ENCODE results near the gene SLC16A5.

SLC16A5 gene

DNA sequence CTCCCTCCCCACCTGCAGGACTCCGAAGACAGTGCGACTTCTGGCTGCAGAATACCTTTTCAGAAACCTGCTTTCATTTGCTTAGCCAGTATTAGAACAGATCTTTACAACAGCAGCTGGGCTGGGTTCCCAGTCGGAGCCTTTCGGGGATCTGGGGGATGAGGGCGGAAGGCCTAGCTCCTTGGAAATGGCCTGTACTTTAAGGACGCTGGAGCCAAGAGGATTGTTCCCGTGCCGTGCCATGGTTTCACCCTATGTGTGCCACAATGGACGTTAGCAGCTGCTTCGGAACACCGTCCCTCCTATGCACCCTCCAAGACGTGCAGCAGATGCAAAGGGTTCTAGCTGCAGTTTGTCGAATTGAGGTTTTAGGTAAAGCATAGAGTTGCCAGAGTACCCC, 24.6 kb upstream of the SLC16A5 start:
- no peak for TF ChIP-seq BHLHE40 (IDR thresholded peaks at IDR 0.05; ENCODE audit: borderline replicate concordance)
- TF ChIP-seq FOXA1 (IDR thresholded peaks at IDR 0.05): no peak
- no peak for TF ChIP-seq L3MBTL2 (conservative IDR thresholded peaks at IDR 0.05)
- no peak for TF ChIP-seq SP1 (IDR thresholded peaks at IDR 0.05)
- TF ChIP-seq TARDBP (IDR thresholded peaks at IDR 0.05): no peak
- no peak for TF ChIP-seq FOXM1 (IDR thresholded peaks at IDR 0.05; ENCODE audit: borderline replicate concordance)
- TF ChIP-seq CTBP1 (IDR thresholded peaks at IDR 0.05; ENCODE audit: borderline replicate concordance): no peak
- no peak for TF ChIP-seq ELF4 (IDR thresholded peaks at IDR 0.05)
- no peak for TF ChIP-seq NFRKB (IDR thresholded peaks at IDR 0.05)
- TF ChIP-seq HDGF (IDR thresholded peaks at IDR 0.05; ENCODE audit: borderline replicate concordance): no peak
- no peak for TF ChIP-seq LEF1 (IDR thresholded peaks at IDR 0.05; ENCODE audit: borderline replicate concordance)
- TF ChIP-seq, protein P1, sequence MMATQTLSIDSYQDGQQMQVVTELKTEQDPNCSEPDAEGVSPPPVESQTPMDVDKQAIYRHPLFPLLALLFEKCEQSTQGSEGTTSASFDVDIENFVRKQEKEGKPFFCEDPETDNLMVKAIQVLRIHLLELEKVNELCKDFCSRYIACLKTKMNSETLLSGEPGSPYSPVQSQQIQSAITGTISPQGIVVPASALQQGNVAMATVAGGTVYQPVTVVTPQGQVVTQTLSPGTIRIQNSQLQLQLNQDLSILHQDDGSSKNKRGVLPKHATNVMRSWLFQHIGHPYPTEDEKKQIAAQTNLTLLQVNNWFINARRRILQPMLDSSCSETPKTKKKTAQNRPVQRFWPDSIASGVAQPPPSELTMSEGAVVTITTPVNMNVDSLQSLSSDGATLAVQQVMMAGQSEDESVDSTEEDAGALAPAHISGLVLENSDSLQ (IDR thresholded peaks at IDR 0.05): no peak
- TF ChIP-seq SUZ12 (IDR thresholded peaks at IDR 0.05): no peak
- no peak for TF ChIP-seq ZNF384 (IDR thresholded peaks at IDR 0.05)
- no peak for TF ChIP-seq ARNT (IDR thresholded peaks at IDR 0.05)
- no peak for TF ChIP-seq FOXK2 (IDR thresholded peaks at IDR 0.05)
- CTCF ChIA-PET: interaction anchor here (0.5 to 1.8 kb wide), 3 partner anchors 9 to 42 kb away, joined by 3 to 4 read pairs (median 4); no protein-coding TSS in a partner anchor
- DNase-seq (ENCODE audit: extremely low spot score): no peak
- POLR2A ChIA-PET: no interaction called here

GRCh38 chr17:75063626-75064025, 24.1 kb upstream of the SLC16A5 start:
- no peak for DNase-seq (ENCODE audit: extremely low spot score)
- CTCF ChIA-PET: interaction anchor here (0.5 to 1.8 kb wide), 3 partner anchors 9 to 42 kb away, joined by 3 to 4 read pairs (median 4); no protein-coding TSS in a partner anchor
- no peak for TF ChIP-seq BHLHE40 (IDR thresholded peaks at IDR 0.05; ENCODE audit: borderline replicate concordance)
- POLR2A ChIA-PET: interaction anchor here (1.3 kb wide), 1 partner anchor 17 kb away, joined by 4 read pairs; the partner anchor contains the start of genes ATP5PD and KCTD2

DNA sequence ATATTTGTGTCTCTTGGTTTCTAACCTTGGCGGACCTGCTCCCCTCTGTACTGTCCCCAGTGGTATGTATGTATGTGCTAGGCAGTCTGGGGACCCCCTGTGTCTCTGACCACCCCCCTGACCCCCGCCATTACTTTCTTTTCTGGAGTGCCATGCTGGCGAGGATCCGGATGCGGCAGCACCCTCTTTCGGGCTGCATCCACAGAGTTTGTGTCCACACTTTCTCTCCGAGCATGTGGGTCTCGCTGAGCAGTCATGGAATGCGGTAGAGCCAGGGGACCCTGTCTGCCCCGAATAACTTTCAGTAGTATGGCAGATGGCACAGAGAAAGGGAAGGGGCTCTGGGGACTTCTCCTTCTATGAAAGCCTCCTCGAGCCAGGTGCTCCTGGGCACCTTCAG, 23.7 kb upstream of the SLC16A5 start:
- POLR2A ChIA-PET: interaction anchor here (1.3 kb wide), 1 partner anchor 17 kb away, joined by 4 read pairs; the partner anchor contains the start of genes ATP5PD and KCTD2
- CTCF ChIA-PET: interaction anchor here (1.8 kb wide), 1 partner anchor 9 kb away, joined by 4 read pairs; no protein-coding TSS in a partner anchor
- TF ChIP-seq L3MBTL2 (conservative IDR thresholded peaks at IDR 0.05) (no peak), FOXA1 (IDR thresholded peaks at IDR 0.05) (no peak), FOXK2 (IDR thresholded peaks at IDR 0.05) (no peak), CTBP1 (IDR thresholded peaks at IDR 0.05; ENCODE audit: borderline replicate concordance) (no peak), BHLHE40 (IDR thresholded peaks at IDR 0.05; ENCODE audit: borderline replicate concordance) (no peak), LEF1 (IDR thresholded peaks at IDR 0.05; ENCODE audit: borderline replicate concordance) (no peak), SP1 (IDR thresholded peaks at IDR 0.05) (no peak), ARNT (IDR thresholded peaks at IDR 0.05) (no peak), ZNF384 (IDR thresholded peaks at IDR 0.05) (no peak), ELF4 (IDR thresholded peaks at IDR 0.05) (no peak), FOXM1 (IDR thresholded peaks at IDR 0.05; ENCODE audit: borderline replicate concordance) (no peak), HDGF (IDR thresholded peaks at IDR 0.05; ENCODE audit: borderline replicate concordance) (no peak), SUZ12 (IDR thresholded peaks at IDR 0.05) (no peak), NFRKB (IDR thresholded peaks at IDR 0.05) (no peak), TARDBP (IDR thresholded peaks at IDR 0.05) (no peak)
- TF ChIP-seq, protein P1 (IDR thresholded peaks at IDR 0.05): no peak
- DNase-seq (ENCODE audit: extremely low spot score): no peak

DNA sequence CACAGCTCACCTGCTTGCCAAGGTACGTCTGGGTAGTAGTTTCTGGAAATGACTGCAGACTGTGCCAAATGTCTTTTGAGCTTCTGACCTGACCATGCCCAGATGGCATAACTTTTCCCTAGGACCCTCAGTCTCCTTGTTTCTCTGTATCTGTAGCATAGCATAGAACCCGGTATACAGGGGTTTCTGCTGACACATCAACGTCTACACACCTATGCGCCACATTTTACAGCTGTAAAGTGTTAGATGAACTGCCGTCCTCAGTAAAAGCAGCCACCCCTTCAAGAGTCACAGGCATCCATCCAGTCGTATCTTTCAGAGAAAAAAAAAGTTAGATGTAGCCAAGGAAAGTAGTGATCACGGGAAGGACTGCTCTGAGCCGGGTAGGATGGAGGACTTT, 23.3 kb upstream of the SLC16A5 start:
- POLR2A ChIA-PET: interaction anchor here (1.3 kb wide), 1 partner anchor 18 kb away, joined by 4 read pairs; the partner anchor contains the start of genes ATP5PD and KCTD2
- no peak for TF ChIP-seq SUZ12 (IDR thresholded peaks at IDR 0.05)
- no peak for TF ChIP-seq FOXM1 (IDR thresholded peaks at IDR 0.05; ENCODE audit: borderline replicate concordance)
- no peak for TF ChIP-seq ARNT (IDR thresholded peaks at IDR 0.05)
- no peak for TF ChIP-seq L3MBTL2 (conservative IDR thresholded peaks at IDR 0.05)
- no peak for TF ChIP-seq ZNF384 (IDR thresholded peaks at IDR 0.05)
- TF ChIP-seq ELF4 (IDR thresholded peaks at IDR 0.05): no peak
- no peak for TF ChIP-seq TARDBP (IDR thresholded peaks at IDR 0.05)
- TF ChIP-seq FOXK2 (IDR thresholded peaks at IDR 0.05): no peak
- TF ChIP-seq SP1 (IDR thresholded peaks at IDR 0.05): no peak
- TF ChIP-seq, protein P1 (IDR thresholded peaks at IDR 0.05): no peak
- no peak for TF ChIP-seq FOXA1 (IDR thresholded peaks at IDR 0.05)
- no peak for TF ChIP-seq CTBP1 (IDR thresholded peaks at IDR 0.05; ENCODE audit: borderline replicate concordance)
- no peak for TF ChIP-seq NFRKB (IDR thresholded peaks at IDR 0.05)
- no peak for TF ChIP-seq BHLHE40 (IDR thresholded peaks at IDR 0.05; ENCODE audit: borderline replicate concordance)
- no peak for TF ChIP-seq HDGF (IDR thresholded peaks at IDR 0.05; ENCODE audit: borderline replicate concordance)
- no peak for TF ChIP-seq LEF1 (IDR thresholded peaks at IDR 0.05; ENCODE audit: borderline replicate concordance)
- CTCF ChIA-PET: interaction anchor here (1.8 kb wide), 1 partner anchor 10 kb away, joined by 4 read pairs; no protein-coding TSS in a partner anchor
- no peak for DNase-seq (ENCODE audit: extremely low spot score)

DNA sequence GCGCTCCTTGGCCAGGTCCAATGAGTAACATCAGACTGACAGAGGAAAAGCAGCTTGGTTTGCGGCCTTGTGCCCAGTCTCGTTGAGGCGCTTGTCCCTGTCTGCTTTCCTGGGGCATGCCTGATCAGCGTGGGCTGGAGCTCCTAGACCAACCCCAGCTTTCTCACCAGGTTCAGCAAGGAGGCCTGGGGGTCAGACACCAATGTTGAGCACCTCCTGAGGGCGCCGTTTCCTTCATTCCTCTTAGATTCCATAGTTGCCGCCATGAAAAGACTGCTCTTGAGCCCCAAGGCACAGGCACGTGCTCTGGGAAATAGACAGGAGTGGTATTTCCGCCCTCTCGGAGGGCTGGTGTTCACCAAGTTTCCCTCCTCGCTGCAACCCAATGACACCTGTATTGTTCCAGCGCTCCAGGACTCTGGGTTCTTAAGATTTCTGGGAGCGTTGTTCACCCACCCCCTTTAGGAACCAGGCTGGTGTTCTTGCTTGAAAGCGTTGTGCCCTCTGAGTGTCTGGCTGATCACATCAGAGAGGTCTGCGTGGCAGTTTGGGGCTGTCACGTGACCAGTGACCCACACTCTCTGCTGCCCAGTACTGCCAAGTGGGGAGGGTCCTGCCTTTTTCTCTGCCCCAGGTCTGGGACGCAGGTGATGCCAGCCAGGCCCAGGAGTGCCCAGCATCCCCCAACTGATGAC, 22.7 kb upstream of the SLC16A5 start:
- DNase-seq (ENCODE audit: extremely low spot score): no peak
- POLR2A ChIA-PET: interaction anchor here (1.3 kb wide), 1 partner anchor 18 kb away, joined by 4 read pairs; the partner anchor contains the start of genes ATP5PD and KCTD2
- TF ChIP-seq FOXK2 (IDR thresholded peaks at IDR 0.05): no peak
- TF ChIP-seq LEF1 (IDR thresholded peaks at IDR 0.05; ENCODE audit: borderline replicate concordance): no peak
- TF ChIP-seq FOXA1 (IDR thresholded peaks at IDR 0.05): no peak
- TF ChIP-seq TARDBP (IDR thresholded peaks at IDR 0.05): no peak
- no peak for TF ChIP-seq SP1 (IDR thresholded peaks at IDR 0.05)
- no peak for TF ChIP-seq BHLHE40 (IDR thresholded peaks at IDR 0.05; ENCODE audit: borderline replicate concordance)
- TF ChIP-seq, protein P1 (IDR thresholded peaks at IDR 0.05): no peak
- CTCF ChIA-PET: interaction anchor here (1.8 kb wide), 1 partner anchor 10 kb away, joined by 4 read pairs; no protein-coding TSS in a partner anchor

Measured in HEK293T (cell line).